Endodermal cell (in vitro differentiated cells): Measurements from ENCODE around the gene METAP2. TPM values are rescaled to one million over a fixed set of nuclear protein-coding genes. Genes with fewer than 3 reads are reported as not detected.

Experiments
- DNase-seq: peaks from one replicate; pipeline ENCODE4 v3.0.0-alpha.2; 2017
- H3K27ac ChIP-seq: 2 replicates; pipeline ENCODE4 v1.5.1; 2013; ENCODE audit warnings: mild to moderate bottlenecking, low read depth, low read length, moderate library complexity
- H3K27me3 ChIP-seq: 2 replicates; pipeline ENCODE4 v1.6.1; 2013; ENCODE audit warnings: mild to moderate bottlenecking, low read length, moderate library complexity; ENCODE audit not compliant: insufficient read depth, control insufficient read depth, poor library complexity, severe bottlenecking
- H3K36me3 ChIP-seq: 2 replicates; pipeline ENCODE4 v1.7.0; 2013; ENCODE audit warnings: mild to moderate bottlenecking, low read length, moderate library complexity; ENCODE audit not compliant: control insufficient read depth, insufficient read depth
- H3K4me1 ChIP-seq: one replicate; pipeline ENCODE4 v1.7.0; 2013; ENCODE audit warnings: low read length; ENCODE audit not compliant: control insufficient read depth, insufficient read depth
- H3K4me3 ChIP-seq: 2 replicates; pipeline ENCODE4 v1.5.1; 2013; ENCODE audit warnings: mild to moderate bottlenecking, low read length, moderate library complexity
- H3K9ac ChIP-seq: 2 replicates; pipeline ENCODE4 v1.6.1; 2013; ENCODE audit warnings: mild to moderate bottlenecking, low read length, moderate library complexity; ENCODE audit not compliant: poor library complexity, severe bottlenecking; ENCODE audit errors: extremely low read depth
- H3K9me3 ChIP-seq: 2 replicates; pipeline ENCODE4 v1.6.1; 2013; ENCODE audit warnings: mild to moderate bottlenecking, low read length, moderate library complexity; ENCODE audit not compliant: control insufficient read depth
- H3K27ac Mint-ChIP-seq: 2 replicates; pipeline ENCODE4 v1.8.0; 2020; ENCODE audit warnings: mixed read lengths
- H3K27me3 Mint-ChIP-seq: 2 replicates; pipeline ENCODE4 v1.8.0; 2021; ENCODE audit warnings: mild to moderate bottlenecking, mixed read lengths; ENCODE audit not compliant: insufficient read depth
- H3K36me3 Mint-ChIP-seq: 2 replicates; pipeline ENCODE4 v1.8.0; 2020; ENCODE audit warnings: low read depth, mixed read lengths
- H3K4me1 Mint-ChIP-seq: 2 replicates; pipeline ENCODE4 v1.8.0; 2020; ENCODE audit warnings: mixed read lengths
- H3K4me3 Mint-ChIP-seq: 2 replicates; pipeline ENCODE4 v1.8.0; 2020; ENCODE audit warnings: mild to moderate bottlenecking, moderate library complexity, mixed read lengths
- H3K9me3 Mint-ChIP-seq: 2 replicates; pipeline ENCODE4 v1.8.0; 2020; ENCODE audit warnings: mild to moderate bottlenecking, mixed read lengths
- CTCF ChIP-seq: fragments of 200-600 bp; sonication (generic); conservative IDR thresholded peaks from 2 replicates; pipeline ENCODE4 v1.5.0; 2021; ENCODE audit warnings: antibody characterized with exemption, mild to moderate bottlenecking
- WGBS, 2 experiments: methylation state at CpG; one replicate each; pipeline versions ENCODE4 v1.1.5 to v1.1.7; 2013; ENCODE audit warnings: missing lambda C conversion rate in 2 of 2, mixed read lengths in 1 of 2; ENCODE audit not compliant: insufficient coverage in 1 of 2, insufficient read length in 1 of 2; 5-methylcytosine and 5-hydroxymethylcytosine counted together
- total RNA-seq, 2 donors: library from RNA; stranded (reverse); fragmentation: NEBNext Ultra II Directional in 1 of 2; extraction: Animal tissue kit (Norgen Biotek cat#: 25700) in 1 of 2; gene quantifications; 2 replicates in 1 of 2; 3 replicates in 1 of 2; pipeline ENCODE4 v1.2.1, GENCODE V29; 2021

METAP2 gene
- total RNA-seq, 2 donors from 2014 or later = 137 to 152 TPM

- Mint-ChIP-seq H3K9me3 (no peaks in the 10 kb centered on the region), H3K27ac (no peak overlapping the region), H3K4me1 (peaks cover 2% of the 10 kb centered on the region), H3K27me3 (no peaks in the 10 kb centered on the region), H3K36me3 (peaks cover 13% of the 10 kb centered on the region), H3K4me3 (no peak overlapping the region)
- TF ChIP-seq CTCF = no peak
- no peaks in the 10 kb centered on the region for H3K4me1 ChIP-seq
- H3K9ac ChIP-seq = no peak overlapping the region
- 92 to 100% methylated on average over 3 to 4 of the region's 4 CpGs for WGBS, 2 experiments
- H3K36me3 ChIP-seq = no peaks in the 10 kb centered on the region
- no peak for DNase-seq
- H3K4me3 ChIP-seq = no peak overlapping the region
- no peaks in the 10 kb centered on the region for H3K27me3 ChIP-seq
- no peaks in the 10 kb centered on the region for H3K9me3 ChIP-seq
- H3K27ac ChIP-seq = no peak overlapping the region
These were observed 55.8 kb downstream of the METAP2 start for GRCh38 chr12:95529693-95530225.

- H3K9me3 Mint-ChIP-seq = no peaks in the 10 kb centered on the region
- Histone ChIP-seq H3K4me3 (no peak overlapping the region), H3K9ac (no peak overlapping the region), H3K36me3 (no peaks in the 10 kb centered on the region), H3K4me1 (no peaks in the 10 kb centered on the region), H3K9me3 (no peaks in the 10 kb centered on the region), H3K27ac (no peak overlapping the region), H3K27me3 (no peaks in the 10 kb centered on the region)
- WGBS, 2 experiments = 94 to 95% methylated on average over 5 of the region's 5 CpGs
- H3K4me3 Mint-ChIP-seq = no peak overlapping the region
- H3K36me3 Mint-ChIP-seq = peaks cover 12% of the 10 kb centered on the region
- H3K4me1 Mint-ChIP-seq = peaks cover 15% of the 10 kb centered on the region
- TF ChIP-seq CTCF = no peak
- no peaks in the 10 kb centered on the region for H3K27me3 Mint-ChIP-seq
- DNase-seq = no peak
- H3K27ac Mint-ChIP-seq = no peak overlapping the region
These were observed 58.9 kb downstream of the METAP2 start for GRCh38 chr12:95532851-95533250.

- Histone ChIP-seq H3K36me3 (no peaks in the 10 kb centered on the region), H3K27ac (no peak overlapping the region), H3K9me3 (no peaks in the 10 kb centered on the region), H3K4me3 (no peak overlapping the region), H3K9ac (no peak overlapping the region), H3K27me3 (no peaks in the 10 kb centered on the region), H3K4me1 (no peaks in the 10 kb centered on the region)
- 72 to 87% methylated on average over 2 to 4 of the region's 4 CpGs for WGBS, 2 experiments
- Mint-ChIP-seq H3K27ac (no peak overlapping the region), H3K4me3 (no peak overlapping the region), H3K4me1 (peaks cover 25% of the 10 kb centered on the region), H3K27me3 (peaks cover 4% of the 10 kb centered on the region), H3K36me3 (peaks cover 12% of the 10 kb centered on the region), H3K9me3 (no peaks in the 10 kb centered on the region)
- no peak for TF ChIP-seq CTCF
- DNase-seq = no peak
These were observed 60.0 kb downstream of the METAP2 start for GRCh38 chr12:95533985-95534384.
